Lung (tissue), 12 donors: ENCODE measurements around the gene SYT13. TPM values are rescaled to one million over a fixed set of nuclear protein-coding genes. Genes with fewer than 3 reads are reported as not detected.
A peak's percentile ranks its signal among the peaks of the same experiment; 100 is the strongest.

Experiments used
- ATAC-seq: fragments of 200-7000 bp; cut with Tn5 transposase; one replicate; pipeline ENCODE4 v1.9.1; 2020; ENCODE audit warnings: moderate number of reproducible peaks; ENCODE audit not compliant: insufficient read depth, low FRiP score
- DNase-seq, 3 donors: peaks; one replicate each; pipeline ENCODE4 v3.0.0-alpha.2; 2013 to 2017
- H3K27ac ChIP-seq, 2 donors: one replicate each; pipeline ENCODE4 v1.5.1; 2013; ENCODE audit warnings: mild to moderate bottlenecking in 2 of 2, moderate library complexity in 2 of 2, control low read depth in 1 of 2, inconsistent platforms in 1 of 2, low read depth in 1 of 2, low read length in 1 of 2
- H3K27me3 ChIP-seq, 3 donors: one replicate each; pipeline ENCODE4 v1.5.1; 2013; ENCODE audit warnings: low read length in 2 of 3; ENCODE audit not compliant: control insufficient read depth in 3 of 3, insufficient read depth in 3 of 3
- H3K36me3 ChIP-seq, 4 donors: one replicate each; pipeline ENCODE4 v1.5.1; 2013; ENCODE audit warnings: low read length in 4 of 4, mild to moderate bottlenecking in 1 of 4, moderate library complexity in 1 of 4; ENCODE audit not compliant: control insufficient read depth in 4 of 4, insufficient read depth in 4 of 4
- H3K4me1 ChIP-seq, 5 donors: one replicate each; pipeline ENCODE4 v1.5.1; 2013; ENCODE audit warnings: low read length in 5 of 5, mild to moderate bottlenecking in 2 of 5, moderate library complexity in 1 of 5; ENCODE audit not compliant: control insufficient read depth in 5 of 5, insufficient read depth in 5 of 5
- H3K4me3 ChIP-seq: one replicate; pipeline ENCODE4 v1.5.1; 2013; ENCODE audit warnings: mild to moderate bottlenecking, control low read depth, moderate library complexity
- H3K9ac ChIP-seq, 2 donors: one replicate each; pipeline ENCODE4 v1.5.1; 2013; ENCODE audit warnings: low read length in 2 of 2, control low read depth in 1 of 2; ENCODE audit not compliant: insufficient read depth in 1 of 2
- H3K9me3 ChIP-seq, 4 donors: one replicate each; pipeline ENCODE4 v1.5.1; 2013; ENCODE audit warnings: low read length in 3 of 4, mild to moderate bottlenecking in 1 of 4, moderate library complexity in 1 of 4; ENCODE audit not compliant: control insufficient read depth in 4 of 4, insufficient read depth in 3 of 4
- WGBS, 2 donors: extraction: QIAGEN DNeasy Blood & Tissue Kit; methylation state at CpG; one replicate each; pipeline ENCODE4 v1.1.7; 2013; 5-methylcytosine and 5-hydroxymethylcytosine counted together
- polyA plus RNA-seq, 2 donors: library from polyadenylated mRNA; stranded (reverse); fragments of 200-250 nt; gene quantifications; one replicate each; pipeline ENCODE4 v1.2.1, GENCODE V29; 2013
- total RNA-seq, 2 donors: library from RNA; depleted of rRNA in 1 of 2; stranded (reverse); fragments of >200 nt in 1 of 2; gene quantifications; one replicate each; pipeline ENCODE4 v1.2.1, GENCODE V29; 2014 to 2021
- TF ChIP-seq, protein P1 (sequence below): IDR thresholded peaks from 2 replicates; pipeline ENCODE4 v1.5.1; 2012; ENCODE audit warnings: mild to moderate bottlenecking; ENCODE audit errors: control extremely low read depth, extremely low read depth
- donor health status: control.
- donor health status: control.
- donor health status: Bipolar disorder and iron deficiency.
- donor health status: healthy.
- donor health status: DM: yes; HTN: yes; CAD: no.

Gene SYT13
- total and polyA plus RNA-seq, 4 donors: 0.06 to 6.2 (median 0.16) TPM

DNA sequence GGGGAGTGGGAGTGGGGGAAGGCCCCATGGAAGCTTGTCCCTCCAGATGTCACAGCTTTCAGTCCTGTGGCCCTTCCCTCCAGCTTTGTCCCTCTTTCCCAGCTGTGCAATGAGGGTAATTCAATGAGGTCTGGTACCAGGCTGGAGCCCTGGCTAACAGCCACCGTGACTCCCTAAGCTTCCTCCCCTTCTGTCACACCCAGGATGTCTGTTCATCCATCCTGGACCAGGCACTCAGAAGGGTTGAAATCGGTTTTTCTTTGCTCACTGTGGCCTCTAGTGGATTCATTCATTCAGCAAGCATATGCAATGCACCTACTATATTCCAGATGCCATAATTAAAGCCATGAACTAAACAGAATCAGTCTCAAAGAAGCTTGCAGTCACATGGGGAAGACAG is 38.7 kb downstream of the SYT13 start:
- Histone ChIP-seq H3K27ac (no peak overlapping the region), H3K9ac (no peak overlapping the region), H3K4me1 (peaks cover 0 to 14% (median 0%) of the 10 kb centered on the region in 5 donors), H3K9me3 (no peaks in the 10 kb centered on the region), H3K27me3 (no peaks in the 10 kb centered on the region), H3K36me3 (no peaks in the 10 kb centered on the region), H3K4me3 (no peak overlapping the region)
- ATAC-seq (no peak), DNase-seq (peak in 2 of 3 donors; percentile 34 to 39)
- 53 to 62% methylated on average over 2 of the region's 2 CpGs for WGBS, 2 donors
- TF ChIP-seq, protein P1, sequence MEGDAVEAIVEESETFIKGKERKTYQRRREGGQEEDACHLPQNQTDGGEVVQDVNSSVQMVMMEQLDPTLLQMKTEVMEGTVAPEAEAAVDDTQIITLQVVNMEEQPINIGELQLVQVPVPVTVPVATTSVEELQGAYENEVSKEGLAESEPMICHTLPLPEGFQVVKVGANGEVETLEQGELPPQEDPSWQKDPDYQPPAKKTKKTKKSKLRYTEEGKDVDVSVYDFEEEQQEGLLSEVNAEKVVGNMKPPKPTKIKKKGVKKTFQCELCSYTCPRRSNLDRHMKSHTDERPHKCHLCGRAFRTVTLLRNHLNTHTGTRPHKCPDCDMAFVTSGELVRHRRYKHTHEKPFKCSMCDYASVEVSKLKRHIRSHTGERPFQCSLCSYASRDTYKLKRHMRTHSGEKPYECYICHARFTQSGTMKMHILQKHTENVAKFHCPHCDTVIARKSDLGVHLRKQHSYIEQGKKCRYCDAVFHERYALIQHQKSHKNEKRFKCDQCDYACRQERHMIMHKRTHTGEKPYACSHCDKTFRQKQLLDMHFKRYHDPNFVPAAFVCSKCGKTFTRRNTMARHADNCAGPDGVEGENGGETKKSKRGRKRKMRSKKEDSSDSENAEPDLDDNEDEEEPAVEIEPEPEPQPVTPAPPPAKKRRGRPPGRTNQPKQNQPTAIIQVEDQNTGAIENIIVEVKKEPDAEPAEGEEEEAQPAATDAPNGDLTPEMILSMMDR: no peak

DNA sequence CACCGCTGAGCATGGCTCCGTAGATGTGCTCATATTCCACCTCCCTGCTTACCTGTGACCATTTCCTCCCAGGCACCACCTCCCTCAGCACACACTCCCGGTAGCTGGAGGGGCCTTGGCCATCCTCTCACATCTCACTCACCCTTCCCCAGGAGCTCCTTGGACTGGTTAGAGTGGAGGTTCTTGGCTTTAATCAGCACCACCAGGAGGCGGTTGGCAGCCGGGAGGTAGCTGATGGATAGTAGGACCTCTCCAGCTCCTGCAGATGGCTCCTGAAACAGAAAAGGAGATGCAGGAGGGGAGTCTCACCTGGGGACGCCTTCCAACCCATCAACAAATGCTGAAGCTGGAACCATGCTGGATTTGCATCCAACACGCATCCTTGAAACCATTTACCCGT is 39.9 kb downstream of the SYT13 start:
- Histone ChIP-seq H3K9me3 (no peaks in the 10 kb centered on the region), H3K9ac (no peak overlapping the region), H3K27ac (no peak overlapping the region), H3K27me3 (no peaks in the 10 kb centered on the region), H3K4me3 (no peak overlapping the region), H3K36me3 (no peaks in the 10 kb centered on the region), H3K4me1 (peaks cover 0 to 14% (median 0%) of the 10 kb centered on the region in 5 donors)
- ATAC-seq (no peak), DNase-seq (no peak)
- WGBS, 2 donors: 94 to 98% methylated on average over 8 of the region's 8 CpGs
- TF ChIP-seq, protein P1: no peak

DNA sequence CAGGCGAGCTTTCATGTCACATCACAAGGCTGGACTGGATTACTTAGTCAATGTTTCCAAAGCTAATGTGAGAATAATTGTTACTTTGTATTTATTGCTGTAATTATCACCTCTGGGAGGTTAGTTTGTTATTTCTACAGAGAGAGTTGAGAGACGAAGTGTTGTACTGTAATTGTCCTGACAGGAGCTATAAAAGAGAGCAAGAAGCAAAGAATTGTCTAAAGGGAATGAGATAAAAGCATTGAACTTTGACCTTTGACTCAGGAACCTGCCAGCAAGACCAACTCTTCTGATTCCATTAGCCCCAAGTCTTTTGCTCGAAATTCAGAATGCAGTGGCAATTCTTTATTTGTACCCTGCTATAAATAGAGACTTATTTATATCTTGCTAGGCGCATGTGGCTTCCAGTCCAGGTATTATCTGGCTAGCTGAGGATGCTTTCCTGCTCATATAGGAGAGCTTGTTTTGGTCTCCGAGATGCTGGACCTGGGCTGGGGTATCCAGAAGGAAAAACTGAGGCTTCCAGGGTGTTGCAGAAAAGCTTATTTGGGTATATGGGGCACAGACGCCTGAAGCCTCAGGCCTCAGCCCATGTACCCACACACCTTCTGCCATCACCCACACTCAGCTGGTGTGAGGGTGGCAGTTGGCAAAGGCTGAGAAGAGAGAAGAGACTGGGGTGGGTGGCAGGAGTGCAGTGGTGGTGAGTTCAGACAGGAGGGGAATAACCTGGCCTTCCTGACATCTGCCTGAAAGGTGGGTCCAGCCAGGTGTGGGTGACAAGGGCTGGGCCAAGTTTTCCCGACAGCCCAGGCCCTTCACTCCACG is 40.7 kb downstream of the SYT13 start:
- DNase-seq (no peak), ATAC-seq (no peak)
- no peak overlapping the region for H3K9ac ChIP-seq
- WGBS, 2 donors: 89 to 94% methylated on average over 8 of the region's 8 CpGs
- no peaks in the 10 kb centered on the region for H3K9me3 ChIP-seq
- TF ChIP-seq, protein P1: no peak
- H3K4me1 ChIP-seq: peaks cover 0 to 8% (median 0%) of the 10 kb centered on the region in 5 donors
- H3K4me3 ChIP-seq: no peak overlapping the region
- H3K27ac ChIP-seq: no peak overlapping the region
- H3K36me3 ChIP-seq: no peaks in the 10 kb centered on the region
- no peaks in the 10 kb centered on the region for H3K27me3 ChIP-seq

DNA sequence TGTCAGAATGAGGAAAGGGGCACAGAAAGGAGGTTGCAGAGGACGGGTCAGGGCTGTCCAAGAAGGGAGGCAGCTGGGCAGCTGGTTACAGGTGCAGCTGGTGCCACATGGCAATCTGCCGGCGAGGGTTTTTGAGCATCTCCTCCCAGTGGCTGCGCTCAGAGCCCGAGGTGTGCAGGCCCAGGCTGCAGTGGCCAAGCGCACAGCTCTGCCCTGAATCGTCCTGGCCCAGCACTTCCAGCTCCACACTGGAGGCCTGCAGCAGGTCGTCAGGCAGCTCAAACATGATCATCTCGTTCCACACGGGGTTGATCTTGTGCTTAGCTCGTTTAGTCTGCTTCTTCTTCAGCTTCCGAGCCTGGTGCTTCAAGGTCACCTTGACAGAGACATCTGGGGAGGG is 42.2 kb downstream of the SYT13 start:
- WGBS, 2 donors: 85 to 87% methylated on average over 12 of the region's 12 CpGs
- TF ChIP-seq, protein P1: no peak

More for the DNA sequence above, 42.2 kb downstream of the SYT13 start:
- Histone ChIP-seq H3K27ac (no peak overlapping the region), H3K4me3 (no peak overlapping the region), H3K36me3 (no peaks in the 10 kb centered on the region), H3K4me1 (peaks cover 0 to 3% (median 0%) of the 10 kb centered on the region in 5 donors), H3K9ac (no peak overlapping the region), H3K27me3 (no peaks in the 10 kb centered on the region), H3K9me3 (peaks cover 0 to 4% (median 0%) of the 10 kb centered on the region in 4 donors)
- DNase-seq (no peak), ATAC-seq (no peak)
